Testis (tissue), 2 donors: Measurements from ENCODE around the gene STK24.

Source experiments
- CTCF ChIP-seq, 3 experiments: fragments of 450-650 bp in 2 of 3; fragments of 200-600 bp in 1 of 3; sonication (generic) in 1 of 3; IDR thresholded peaks; one replicate each; pipeline ENCODE4 v1.5.1; 2016 to 2019; ENCODE audit warnings: antibody characterized with exemption in 3 of 3, mild to moderate bottlenecking in 2 of 3, moderate library complexity in 1 of 3
- POLR2A ChIP-seq: fragments of 450-650 bp; IDR thresholded peaks from one replicate; pipeline ENCODE4 v1.6.1; 2017; ENCODE audit warnings: antibody characterized with exemption, mild to moderate bottlenecking, moderate library complexity

- TF ChIP-seq CTCF (IDR thresholded peaks at IDR 0.05) (no peak), POLR2A (no peak)
Measured at GRCh38 chr13:98490866-98491265, 86.0 kb downstream of the STK24 start.
